ENCODE data around the gene DPYSL4.

The DPYSL4 gene

GRCh38 chr10:132145521-132146185 lies 41.1 kb upstream of the DPYSL4 start:
- DNase-seq (ENCODE audit: extremely low read depth, low read depth), result no peak
- H3K4me3 ChIP-seq (replicated peaks; ENCODE audit: low read depth, low read length), result no peak overlapping the region
- no peak for TF ChIP-seq CTCF (IDR thresholded peaks at IDR 0.05; ENCODE audit: low read depth, low read length, missing control alignments)

- TF ChIP-seq CTCF (IDR thresholded peaks at IDR 0.05; ENCODE audit: low read depth, low read length, missing control alignments), result no peak
- no peak overlapping the region for H3K4me3 ChIP-seq (replicated peaks; ENCODE audit: low read depth, low read length)
- no peak for DNase-seq (ENCODE audit: extremely low read depth, low read depth)
Observed at GRCh38 chr10:132146271-132146671, 40.5 kb upstream of the DPYSL4 start.

- DNase-seq (ENCODE audit: extremely low read depth, low read depth), result no peak
- no peak for TF ChIP-seq CTCF (IDR thresholded peaks at IDR 0.05; ENCODE audit: low read depth, low read length, missing control alignments)
Observed at GRCh38 chr10:132146941-132147915, 39.5 kb upstream of the DPYSL4 start.

GRCh38 chr10:132148261-132149251 lies 38.2 kb upstream of the DPYSL4 start:
- TF ChIP-seq CTCF (IDR thresholded peaks at IDR 0.05; ENCODE audit: low read depth, low read length, missing control alignments), result no peak
- no peak overlapping the region for H3K4me3 ChIP-seq (replicated peaks; ENCODE audit: low read depth, low read length)
- no peak for DNase-seq (ENCODE audit: extremely low read depth, low read depth)

More at GRCh38 chr10:132146941-132147915, 39.5 kb upstream of the DPYSL4 start:
- no peak overlapping the region for H3K4me3 ChIP-seq (replicated peaks; ENCODE audit: low read depth, low read length)

- no peak for DNase-seq (ENCODE audit: extremely low read depth, low read depth)
- TF ChIP-seq CTCF (IDR thresholded peaks at IDR 0.05; ENCODE audit: low read depth, low read length, missing control alignments), result no peak
- H3K4me3 ChIP-seq (replicated peaks; ENCODE audit: low read depth, low read length), result no peak overlapping the region
Observed at GRCh38 chr10:132149271-132149670, 37.5 kb upstream of the DPYSL4 start.

GRCh38 chr10:132149917-132150316 lies 36.8 kb upstream of the DPYSL4 start:
- TF ChIP-seq CTCF (IDR thresholded peaks at IDR 0.05; ENCODE audit: low read depth, low read length, missing control alignments), result no peak
- H3K4me3 ChIP-seq (replicated peaks; ENCODE audit: low read depth, low read length), result no peak overlapping the region
- no peak for DNase-seq (ENCODE audit: extremely low read depth, low read depth)

All from HFF-Myc (cell line).